UCSD-AML1 (cell line): ENCODE results near the gene IFNA17.
"Not testable (repeated sequence)": the region's sequence is repeated elsewhere in the genome, so short reads cannot be mapped to it uniquely, and the experiment has no call there.

Source experiments
- DNase-seq: peaks from one replicate; lab custom pipeline; 2025; ENCODE audit not compliant: unreplicated experiment; lab: John Stamatoyannopoulos, UW

The IFNA17 gene

DNA sequence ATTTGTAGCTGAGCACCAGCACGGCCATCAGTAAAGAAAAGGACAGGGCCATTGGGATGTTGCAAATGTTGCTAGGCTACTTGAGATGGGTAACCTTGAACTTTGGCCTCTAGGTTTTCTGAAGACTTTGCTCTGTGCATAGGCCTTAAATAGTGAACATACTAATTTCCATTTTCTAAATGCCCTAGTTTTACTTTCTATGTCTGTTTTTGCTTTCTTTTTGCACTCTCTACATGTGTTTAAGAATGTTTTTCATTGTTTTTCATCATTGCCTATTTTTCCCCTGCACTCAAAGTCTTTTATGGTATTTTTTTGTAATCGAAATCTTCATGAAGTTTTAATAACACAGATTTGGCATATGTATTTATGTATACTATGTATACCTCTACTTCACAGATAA is at the start of gene IFNA17:
IFNA17 (minus strand) TSS at position 101 of the 400 bp plus-strand sequence; CDS start at position 52, 49 bp downstream.
- no peak for DNase-seq

DNA sequence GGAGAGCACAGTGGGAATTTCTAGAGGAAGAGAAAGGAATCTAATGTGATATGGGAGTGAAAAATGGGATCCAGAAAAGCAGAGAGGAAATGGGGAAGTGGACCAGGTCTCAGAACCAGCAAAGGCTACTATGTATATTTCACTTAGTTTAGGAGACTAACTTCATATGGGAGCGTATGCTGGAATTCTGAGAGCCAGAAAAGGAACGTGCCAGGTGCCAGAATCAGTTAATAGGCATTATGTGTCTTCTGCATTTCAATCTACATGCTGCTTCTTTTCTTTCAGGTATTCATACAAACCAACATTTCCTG is 40.3 kb upstream of the IFNA17 start:
- DNase-seq: no peak

DNA sequence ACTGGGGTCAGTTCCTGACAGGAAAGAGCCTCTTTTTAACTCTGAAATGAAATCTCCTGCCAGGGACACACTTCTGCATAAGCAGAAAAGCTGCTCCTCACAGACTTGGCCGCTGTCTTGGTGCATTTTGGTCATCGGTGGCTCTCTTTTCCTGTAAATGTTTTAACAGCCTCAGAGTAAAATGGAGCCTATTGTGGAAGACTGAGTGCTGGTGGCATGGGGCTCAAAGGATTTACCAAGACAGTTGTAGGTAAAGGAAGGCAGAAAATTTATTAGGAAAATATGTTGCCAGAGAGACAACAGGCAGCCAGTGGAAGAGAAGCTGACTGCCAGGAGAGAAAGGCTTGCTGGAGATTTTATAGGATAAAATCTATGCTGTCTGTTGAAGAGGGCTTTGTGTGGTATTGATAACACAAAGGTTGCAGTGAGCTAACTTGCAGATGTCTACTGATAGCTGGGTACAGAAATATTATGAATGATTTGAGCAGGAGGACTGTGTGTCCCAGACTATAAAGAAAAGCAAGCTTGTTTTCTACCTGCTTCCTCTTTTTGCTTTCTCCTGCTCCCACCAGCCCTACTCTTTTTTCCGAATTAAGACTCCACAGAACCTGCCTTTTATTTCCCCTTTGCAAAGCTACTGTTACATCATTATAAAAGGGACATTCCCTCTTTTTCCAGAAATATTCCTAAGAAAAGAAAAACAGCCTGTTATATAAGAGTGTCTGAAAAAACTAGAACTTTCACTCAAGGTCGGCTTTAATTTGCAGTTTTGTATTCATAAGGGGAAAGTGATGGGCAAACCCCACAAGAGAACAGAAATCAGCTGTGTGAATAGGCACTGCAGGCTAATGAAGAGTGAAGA is 39.7 kb upstream of the IFNA17 start:
- DNase-seq: no peak

DNA sequence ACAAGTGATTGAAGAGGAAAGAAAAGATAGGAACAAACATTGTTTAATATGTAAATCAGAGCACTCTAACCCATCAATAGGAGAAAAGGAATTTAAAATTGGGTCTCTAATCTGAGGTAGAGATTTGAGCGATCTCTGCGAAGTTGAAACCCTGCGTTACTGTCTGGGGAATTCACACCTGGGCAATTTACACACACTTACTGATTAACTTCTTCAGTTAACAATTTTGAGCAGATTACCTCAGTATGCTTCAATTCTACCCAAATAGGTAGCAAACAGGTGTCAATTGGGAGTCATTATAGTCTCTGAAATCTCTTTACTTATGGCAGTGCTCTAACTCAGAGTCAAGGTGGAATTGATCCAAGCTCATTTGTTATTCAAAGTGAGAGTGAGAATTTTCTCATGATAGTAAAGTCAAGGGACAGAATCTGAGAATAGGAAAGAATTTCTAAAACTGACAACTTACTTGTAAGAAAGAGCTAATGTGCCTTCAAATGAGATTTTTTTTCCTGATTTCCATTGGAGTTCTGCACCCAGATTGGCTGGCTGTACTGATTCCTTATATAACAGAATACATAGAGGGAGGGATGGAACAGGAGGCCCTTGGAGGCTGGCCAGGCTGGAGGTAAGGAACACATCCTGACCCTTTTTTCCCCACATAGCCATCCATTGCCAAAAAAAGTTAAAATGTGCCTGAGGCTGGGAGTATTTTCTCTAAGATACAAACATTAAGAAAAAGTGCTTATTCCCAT is 38.9 kb upstream of the IFNA17 start:
- DNase-seq: no peak

DNA sequence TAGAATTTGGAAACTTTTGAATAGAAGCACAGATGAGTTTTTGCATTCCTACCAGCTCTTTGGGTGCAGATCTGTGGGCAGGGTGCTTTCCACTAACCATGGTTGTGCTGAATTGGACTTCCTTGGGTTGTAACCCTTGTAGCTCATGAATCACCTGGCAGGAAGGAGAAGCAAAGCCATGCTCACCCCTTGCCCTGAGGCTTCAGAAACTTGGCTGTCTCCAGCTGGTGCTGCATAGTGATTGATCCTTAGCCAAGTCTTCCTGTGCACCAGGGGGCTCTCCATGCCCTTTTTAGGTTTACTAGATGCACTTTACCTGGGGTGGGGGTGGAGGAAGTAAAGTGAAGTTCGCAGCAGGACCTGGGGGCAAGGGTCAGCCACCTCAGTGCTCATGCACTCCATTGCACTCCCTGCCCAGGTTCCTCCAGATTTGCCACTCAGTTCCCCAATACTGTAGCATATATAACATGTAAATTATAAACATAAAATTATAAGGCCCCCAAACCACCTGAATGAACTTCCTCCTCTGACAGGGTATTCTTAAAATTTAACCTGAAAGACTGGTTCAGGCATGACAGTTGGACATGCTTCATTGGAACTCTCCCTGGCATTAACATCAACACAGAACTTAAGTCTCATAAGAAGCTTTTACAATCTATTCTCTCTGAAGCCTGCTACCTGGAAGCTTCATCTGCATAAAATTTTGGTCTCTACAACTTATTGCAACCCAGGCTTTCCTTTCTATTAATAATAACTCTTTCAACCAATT is 37.6 kb upstream of the IFNA17 start:
- no peak for DNase-seq

DNA sequence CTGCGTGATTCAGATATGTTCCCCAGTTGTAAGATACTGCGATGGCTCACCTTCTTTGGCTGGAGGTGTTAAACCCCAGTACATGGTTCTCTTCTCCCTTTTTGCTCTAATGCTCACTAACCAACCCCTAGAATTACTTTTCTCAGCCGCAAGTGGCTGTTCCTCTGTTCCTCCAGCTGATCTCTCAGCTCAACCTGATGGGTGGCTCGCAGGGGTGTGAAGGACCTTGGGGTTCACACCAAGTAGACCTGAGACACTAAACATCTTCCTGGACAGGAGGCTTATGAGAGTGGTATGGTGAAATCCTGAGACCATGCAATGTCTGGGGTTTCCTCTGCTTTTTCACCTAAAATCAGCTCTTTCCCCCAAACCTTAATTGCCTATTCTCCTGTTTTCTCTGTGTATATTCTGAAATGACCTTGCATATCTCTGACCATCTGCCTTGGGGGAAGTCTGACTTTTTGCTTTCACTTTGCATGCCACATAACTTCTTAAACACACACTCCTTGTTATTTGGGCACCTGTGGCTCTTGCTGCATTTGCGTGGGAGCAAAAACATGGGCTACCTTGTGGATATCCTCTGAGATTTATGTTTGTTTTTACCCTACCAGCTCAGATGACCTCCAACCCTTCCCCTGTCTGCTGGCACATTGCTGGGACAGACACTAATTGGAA is 27.7 kb upstream of the IFNA17 start:
- DNase-seq: no peak

DNA sequence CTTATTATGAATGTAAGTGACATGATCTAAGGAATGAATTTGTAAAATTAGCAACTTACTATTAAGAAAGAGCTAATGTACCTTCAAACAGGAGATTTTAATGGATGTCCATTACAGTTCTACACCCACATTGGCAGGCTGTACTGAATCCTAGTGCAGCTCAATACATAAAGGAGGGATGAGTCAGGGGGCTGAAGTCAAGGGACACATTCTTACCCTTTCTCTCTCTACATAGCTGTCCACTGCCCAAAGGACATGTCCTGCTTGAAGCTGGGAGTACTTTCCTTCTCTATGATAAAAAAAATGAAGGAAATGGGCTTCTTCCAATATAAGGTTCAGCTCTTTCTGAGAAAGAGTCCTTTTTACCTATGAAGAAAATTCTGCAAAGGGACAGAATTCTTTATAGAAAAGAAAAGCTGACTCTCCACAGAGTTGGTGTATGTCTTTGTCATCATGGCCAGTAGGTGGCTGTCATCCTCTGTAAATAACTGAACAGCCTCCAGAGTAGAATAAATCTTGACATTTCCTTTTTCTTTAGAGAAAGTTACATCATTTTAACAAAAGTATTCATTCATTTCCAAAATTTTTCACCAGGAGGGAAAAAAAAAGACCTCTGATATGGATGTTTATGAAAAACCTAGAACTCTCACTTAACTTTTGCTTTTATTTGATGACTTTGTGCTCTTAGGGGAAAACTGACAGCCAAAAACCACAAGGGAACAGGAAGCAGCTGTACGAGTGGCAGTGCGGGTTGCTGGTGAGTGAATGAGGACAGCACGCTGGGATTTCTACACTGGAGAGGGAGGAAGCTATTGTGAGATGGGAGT is 24.9 kb upstream of the IFNA17 start:
- peak; percentile 63 for DNase-seq

DNA sequence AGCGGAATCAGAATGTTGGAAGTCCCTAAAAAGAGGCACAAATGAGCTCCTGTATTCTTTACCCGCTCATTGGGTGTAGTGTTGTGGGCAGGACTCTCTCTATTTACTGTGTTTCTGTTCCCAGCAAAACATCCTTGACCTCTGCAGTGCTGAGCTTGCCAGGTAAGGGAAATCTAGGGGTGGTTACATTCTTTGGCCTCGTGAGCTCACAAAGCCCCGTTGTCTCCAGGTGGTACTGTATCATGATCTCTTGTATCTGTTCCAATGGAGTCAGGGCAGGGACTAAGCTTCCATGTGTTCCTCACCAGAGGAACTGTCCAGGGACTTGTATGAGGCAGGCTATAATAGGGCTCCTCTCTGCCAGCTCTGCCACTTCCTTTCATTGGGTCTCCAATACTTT is 23.6 kb upstream of the IFNA17 start:
- DNase-seq: no peak

DNA sequence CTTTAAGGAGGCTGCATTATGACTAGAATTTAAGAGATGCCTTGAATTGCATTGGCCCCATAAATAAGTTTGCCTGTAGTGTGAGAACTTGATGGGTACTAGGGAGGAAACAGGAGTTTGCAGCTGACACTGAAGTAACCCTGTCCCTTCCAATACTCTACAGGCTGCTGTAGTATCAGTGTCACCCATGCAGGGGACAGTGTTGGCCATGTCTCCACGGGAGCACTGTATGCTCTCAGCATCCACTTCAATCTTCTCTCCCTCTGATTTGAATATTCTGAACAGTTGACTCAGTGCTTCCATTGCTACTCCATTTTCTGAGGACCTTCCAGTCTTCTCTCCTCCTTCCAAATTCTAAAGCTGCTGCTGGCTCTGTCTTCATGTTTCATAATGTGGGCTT is 23.2 kb upstream of the IFNA17 start:
- DNase-seq: no peak

DNA sequence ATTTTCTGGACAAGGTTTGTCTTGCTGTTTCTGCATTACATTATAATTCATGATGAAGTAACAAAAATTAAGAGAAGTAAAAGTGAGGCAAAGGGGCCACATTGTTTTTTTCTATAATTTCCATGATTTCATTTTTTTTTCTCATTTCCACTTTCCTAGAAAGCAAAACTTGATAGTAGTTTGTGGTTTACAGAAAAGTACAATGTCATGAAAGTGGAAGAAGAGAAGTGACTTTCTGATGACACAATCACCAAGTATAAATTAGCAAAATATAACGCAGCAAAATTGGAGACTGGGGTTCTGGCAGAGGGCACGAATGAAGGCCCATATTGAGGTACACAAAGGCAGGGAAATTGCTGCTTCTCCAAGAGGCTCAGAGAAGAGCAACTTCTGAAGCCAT is 16.8 kb upstream of the IFNA17 start:
- DNase-seq: no peak

DNA sequence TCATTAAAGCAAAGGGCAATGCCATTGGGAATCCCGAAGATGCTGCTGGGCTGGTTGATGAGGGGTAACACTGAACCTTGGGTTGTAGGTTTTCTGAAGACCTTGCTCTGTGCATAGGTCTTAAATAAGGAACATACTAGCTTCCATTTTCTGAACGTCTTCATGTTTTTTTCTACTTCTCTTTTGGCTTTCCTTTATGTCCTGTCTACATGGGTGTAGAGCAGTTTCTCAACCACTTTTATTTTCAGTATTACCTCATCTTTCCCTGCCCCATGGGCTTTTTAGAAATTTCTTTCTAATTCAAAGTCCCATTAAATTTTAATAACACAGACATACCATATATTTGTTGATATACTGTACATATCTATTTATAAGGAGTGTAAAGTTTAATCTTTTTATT is 11.9 kb upstream of the IFNA17 start, which contains the start of gene IFNA14:
IFNA14 (minus strand) TSS at position 95 of the 400 bp plus-strand sequence; CDS start at position 25, 70 bp downstream.
- no peak for DNase-seq

DNA sequence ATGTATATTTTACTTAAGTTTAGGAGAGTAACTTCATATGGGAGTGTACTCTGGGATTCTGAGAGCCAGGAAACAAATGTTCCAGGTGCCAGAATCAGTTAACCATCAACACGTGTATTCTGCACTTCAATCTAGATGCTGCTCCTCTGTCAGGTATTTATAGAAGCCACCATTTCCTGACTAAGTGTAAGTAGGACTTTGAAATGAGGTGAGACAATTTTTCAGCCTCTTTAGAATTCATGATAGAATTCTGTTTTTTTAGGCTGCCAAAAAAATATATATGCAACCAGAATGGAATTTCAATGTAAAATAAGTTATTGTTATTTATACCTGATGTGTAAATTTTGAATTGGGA is 8.3 kb upstream of the IFNA17 start:
- DNase-seq: not testable (repeated sequence)

DNA sequence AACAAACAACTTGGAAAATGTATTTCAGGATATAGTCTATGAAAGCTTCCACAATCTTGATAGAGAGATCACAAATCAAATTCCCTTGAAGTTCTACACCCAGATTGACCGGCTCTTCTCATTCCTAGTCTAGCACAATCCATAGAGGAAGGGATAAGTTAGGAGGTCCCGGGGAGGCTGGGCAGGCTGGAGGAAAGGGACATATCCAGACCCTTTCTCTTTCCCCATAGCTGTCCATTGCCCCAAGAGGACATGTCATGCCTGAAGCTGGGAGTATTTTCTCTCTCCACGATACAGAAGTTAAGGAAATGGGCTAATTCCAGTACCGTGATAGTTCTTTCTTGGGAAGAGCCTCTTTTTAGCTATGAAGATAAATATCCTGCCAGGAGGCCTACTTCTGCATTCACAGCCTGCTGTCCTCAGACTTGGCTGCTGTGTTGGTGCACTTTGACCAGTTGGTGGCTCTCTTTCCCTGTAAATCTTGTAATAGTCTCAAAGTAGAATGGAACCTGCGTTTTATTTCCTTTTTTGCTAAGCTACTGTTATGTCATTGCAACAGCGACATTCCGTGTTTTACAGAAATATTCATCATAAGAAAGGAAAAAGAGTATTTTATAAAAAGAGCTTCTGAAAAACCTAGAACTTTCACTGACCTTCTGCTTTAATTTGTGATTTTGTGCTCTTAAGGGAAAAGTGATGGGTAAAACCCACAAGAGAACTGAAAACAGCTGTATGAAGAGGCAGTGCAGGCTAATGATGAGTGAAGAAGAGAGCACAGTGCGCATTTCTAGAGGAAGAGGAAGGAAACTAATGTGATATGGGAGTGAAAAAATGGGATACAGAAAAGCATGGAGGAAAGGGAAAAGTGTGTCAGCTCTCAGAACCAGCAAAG is 7.7 kb upstream of the IFNA17 start:
- DNase-seq: peak; percentile 21

DNA sequence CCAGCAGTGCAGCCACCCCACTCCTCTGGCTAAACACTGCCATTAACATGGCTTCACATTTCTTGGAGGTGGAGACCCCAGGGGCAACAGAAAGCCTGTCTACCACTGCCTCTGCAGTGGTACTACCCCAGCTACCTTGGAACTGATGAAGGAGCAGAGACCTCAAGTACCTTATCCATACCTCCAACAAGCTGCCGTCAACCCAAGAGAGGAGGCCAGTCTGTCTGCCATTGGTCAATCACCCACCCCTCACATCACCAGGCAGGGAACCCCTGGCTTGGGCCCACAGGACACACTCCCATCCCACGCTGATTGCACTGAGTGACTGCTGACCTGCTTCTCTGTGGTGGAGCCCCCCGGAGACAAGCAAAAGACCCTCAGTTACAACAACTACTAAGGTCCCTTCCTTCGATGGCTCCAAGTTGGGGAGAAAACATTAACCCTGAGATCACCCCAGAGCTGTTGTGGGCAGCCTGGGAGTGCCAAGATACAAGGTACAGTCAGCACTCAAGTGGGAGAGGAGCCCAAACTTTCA is 6.2 kb upstream of the IFNA17 start:
- DNase-seq: no peak

DNA sequence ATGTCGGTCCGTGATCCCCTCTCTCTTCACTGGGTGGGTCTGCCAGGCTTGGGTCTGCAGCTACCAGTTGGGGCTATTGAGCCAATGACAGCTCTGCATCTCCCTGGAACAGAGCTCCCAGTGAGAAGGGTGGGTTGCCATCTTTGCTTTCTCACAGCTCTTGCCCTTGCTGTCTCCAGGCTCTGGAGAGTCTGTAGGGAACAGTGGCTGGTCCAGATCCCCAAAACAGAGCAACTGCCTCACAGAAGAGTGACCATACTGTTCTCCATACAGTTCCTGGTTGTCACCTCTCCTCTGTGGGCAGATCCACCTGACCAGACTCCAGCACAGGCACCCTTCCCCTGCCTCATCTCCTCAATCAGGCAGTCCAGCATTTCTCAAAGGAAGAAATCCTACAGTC is 5.2 kb upstream of the IFNA17 start:
- no peak for DNase-seq

DNA sequence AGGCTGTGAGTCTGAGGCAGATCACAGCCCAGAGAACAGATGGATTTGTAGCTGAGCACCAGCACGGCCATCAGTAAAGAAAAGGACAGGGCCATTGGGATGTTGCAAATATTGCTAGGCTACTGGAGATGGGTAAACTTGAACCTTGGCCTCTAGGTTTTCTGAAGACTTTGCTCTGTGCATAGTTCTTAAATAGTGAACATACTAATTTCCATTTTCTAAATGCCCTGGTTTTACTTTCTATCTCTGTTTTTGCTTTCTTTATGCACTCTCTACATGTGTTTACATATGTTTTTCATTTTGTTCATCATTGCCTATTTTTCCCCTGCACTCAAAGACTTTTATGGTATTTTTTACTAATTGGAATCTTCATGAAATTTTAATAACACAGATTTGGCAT is 10.8 kb downstream of the IFNA17 start, which contains the start of gene IFNA16:
IFNA16 (minus strand) TSS at position 101 of the 400 bp plus-strand sequence; CDS start at position 95, 6 bp downstream.
- DNase-seq: not testable (repeated sequence)

DNA sequence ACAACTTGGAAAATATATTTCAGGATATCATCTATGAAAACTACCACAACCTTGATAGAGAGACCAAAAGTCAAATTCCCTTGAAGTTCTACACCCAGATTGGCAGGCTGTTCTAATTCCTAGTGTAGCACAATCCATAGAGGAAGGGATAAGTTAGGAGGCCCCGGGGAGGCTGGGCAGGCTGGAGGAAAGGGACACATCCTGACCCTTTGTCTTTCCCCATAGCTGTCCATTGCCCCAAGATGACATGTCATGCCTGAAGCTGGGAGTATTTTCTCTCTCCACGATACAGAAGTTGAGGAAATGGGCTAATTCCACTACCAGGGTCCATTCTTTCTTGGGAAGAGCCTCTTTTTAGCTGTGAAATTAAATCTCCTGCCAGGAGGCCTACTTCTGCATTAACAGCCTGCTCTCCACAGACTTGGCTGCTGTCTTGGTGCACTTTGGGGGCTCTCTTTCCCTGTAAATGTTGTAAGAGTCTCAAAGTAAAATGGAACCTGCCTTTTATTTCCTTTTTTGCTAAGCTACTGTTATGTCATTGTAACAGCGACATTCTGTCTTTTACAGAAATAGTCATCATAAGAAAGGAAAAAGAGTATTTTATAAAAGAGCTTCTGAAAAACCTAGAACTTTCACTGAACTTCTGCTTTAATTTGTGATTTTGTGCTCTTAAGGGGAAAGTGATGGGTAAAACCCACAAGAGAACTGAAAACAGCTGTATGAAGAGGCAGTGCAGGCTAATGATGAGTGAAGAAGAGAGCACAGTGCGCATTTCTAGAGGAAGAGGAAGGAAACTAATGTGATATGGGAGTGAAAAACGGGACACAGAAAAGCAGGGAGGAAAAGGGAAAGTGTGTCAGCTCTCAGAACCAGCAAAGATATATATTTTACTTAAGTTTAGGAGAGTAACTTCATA is 14.4 kb downstream of the IFNA17 start:
- DNase-seq: not testable (repeated sequence)

DNA sequence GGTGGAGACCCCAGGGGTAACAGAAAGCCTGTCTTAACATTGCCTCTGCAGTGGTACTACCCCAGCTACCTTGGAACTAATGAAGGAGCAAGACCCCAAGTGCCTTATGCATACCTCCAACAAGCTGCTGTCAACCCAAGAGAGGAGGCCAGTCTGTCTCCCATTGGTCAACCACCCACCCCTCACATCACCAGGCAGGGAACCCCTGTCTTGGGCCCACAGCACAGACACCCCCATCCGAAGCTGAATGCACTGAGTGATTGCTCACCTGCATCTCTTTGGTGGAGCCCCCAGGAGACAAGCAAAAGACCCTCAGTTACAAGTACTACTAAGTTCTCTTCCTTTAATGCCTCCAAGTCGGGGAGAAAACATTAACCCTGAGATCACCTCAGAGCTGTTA is 15.9 kb downstream of the IFNA17 start:
- DNase-seq: not testable (repeated sequence)
